PFSK-1 (cell line): Measurements from ENCODE around the gene EPB41L4A.

Experiments
- FOXP2 ChIP-seq: optimal IDR thresholded peaks from 2 replicates; pipeline ENCODE3; 2011; ENCODE audit warnings: borderline replicate concordance, control low read depth, inconsistent platforms; ENCODE audit not compliant: insufficient read depth; ENCODE audit errors: extremely low read length, extremely low read depth
- POLR2AphosphoS5 ChIP-seq: IDR thresholded peaks from 2 replicates; pipeline ENCODE4 v1.6.1; 2012; ENCODE audit warnings: low read depth, mild to moderate bottlenecking, control low read depth, low read length, moderate library complexity
- REST ChIP-seq, 2 experiments: IDR thresholded peaks; 2 replicates each; pipeline versions ENCODE4 v1.6.1 to v1.8.0; 2011 to 2012; ENCODE audit warnings: low read depth in 2 of 2, low read length in 2 of 2, control low read depth in 1 of 2, inconsistent platforms in 1 of 2, mild to moderate bottlenecking in 1 of 2, moderate library complexity in 1 of 2; ENCODE audit not compliant: insufficient read depth in 1 of 2
- SIN3A ChIP-seq: IDR thresholded peaks from 2 replicates; pipeline ENCODE4 v1.6.1; 2012; ENCODE audit warnings: mild to moderate bottlenecking, low read length, moderate library complexity, borderline replicate concordance; ENCODE audit not compliant: insufficient read depth
- TAF1 ChIP-seq: IDR thresholded peaks from 2 replicates; pipeline ENCODE4 v1.6.1; 2012; ENCODE audit warnings: low read length, control low read depth, borderline replicate concordance; ENCODE audit not compliant: insufficient read depth

Gene EPB41L4A

GRCh38 chr5:112316731-112317130 is 102.3 kb downstream of the EPB41L4A start:
- TF ChIP-seq TAF1 = no peak
- no peak for TF ChIP-seq POLR2AphosphoS5
- no peak for TF ChIP-seq REST (IDR thresholded peaks at IDR 0.05; ENCODE audit: insufficient read depth in 1 of 2, low read depth in 2 of 2, low read length in 2 of 2)
- TF ChIP-seq SIN3A = no peak
- TF ChIP-seq FOXP2 = no peak

DNA sequence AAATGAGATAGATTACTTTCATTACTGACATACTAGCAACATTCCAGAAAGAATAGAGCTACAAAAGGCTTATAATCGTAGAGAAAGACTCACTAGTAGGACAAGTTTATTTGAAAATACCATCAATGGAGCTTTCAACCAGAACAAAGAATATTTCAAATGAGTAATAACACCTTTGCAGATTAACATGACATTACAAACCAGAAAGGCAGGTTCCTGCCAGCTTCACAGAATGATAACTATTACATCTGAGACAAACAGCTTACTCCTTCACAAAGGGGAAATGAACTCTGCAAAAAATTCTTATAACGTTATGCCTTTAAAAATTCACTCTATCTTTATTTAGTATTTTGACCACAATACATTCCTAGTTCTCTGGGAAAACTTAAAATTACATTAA is 103.1 kb downstream of the EPB41L4A start:
- no peak for TF ChIP-seq FOXP2
- no peak for TF ChIP-seq SIN3A
- TF ChIP-seq POLR2AphosphoS5 = no peak
- no peak for TF ChIP-seq TAF1
- no peak for TF ChIP-seq REST (IDR thresholded peaks at IDR 0.05; ENCODE audit: insufficient read depth in 1 of 2, low read depth in 2 of 2, low read length in 2 of 2)

DNA sequence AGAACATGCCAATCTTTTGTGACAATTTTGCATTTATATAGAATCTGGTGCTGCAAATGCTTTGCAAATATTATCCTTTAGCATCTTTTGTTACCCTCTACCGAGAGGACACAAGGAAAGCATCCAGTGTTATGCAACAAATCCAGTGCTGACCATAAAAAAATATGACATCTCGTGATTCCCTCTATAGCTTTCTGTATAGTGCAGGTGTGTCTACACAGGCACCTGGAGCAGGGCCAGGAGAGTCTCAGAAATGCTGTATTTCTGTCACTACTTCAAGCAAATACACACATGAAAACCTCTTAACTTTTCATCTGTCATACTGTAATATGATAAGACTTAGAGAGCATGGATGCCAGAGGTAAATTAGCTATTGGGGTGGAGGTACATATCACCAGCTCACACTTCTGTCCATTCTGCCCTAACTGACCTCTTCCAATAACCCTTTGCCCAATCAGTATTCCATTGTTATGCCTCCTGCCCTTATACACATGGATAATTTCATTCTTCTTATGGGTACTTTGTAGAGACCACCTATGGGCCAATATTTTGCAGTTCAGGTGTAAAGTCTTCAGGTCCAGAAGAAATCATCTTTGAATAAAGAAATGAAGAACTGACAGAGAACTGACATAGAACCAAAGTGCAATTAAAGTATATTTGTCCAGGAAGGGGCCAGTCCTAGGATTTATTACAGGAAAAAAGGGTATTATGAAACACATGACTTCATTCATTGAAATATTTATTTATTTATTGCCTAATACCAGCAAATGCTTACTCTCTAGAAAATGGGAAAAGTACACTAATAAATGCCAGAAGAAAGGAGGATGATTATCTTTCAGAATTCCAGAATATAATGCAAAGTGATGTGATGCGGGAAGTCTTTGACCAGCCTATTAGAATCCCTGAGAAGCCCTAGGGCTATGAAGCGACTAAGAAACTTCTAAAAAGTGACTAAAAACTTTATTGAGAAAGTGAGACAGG is 106.5 kb downstream of the EPB41L4A start:
- no peak for TF ChIP-seq POLR2AphosphoS5
- no peak for TF ChIP-seq SIN3A
- TF ChIP-seq TAF1 = no peak
- no peak for TF ChIP-seq REST (IDR thresholded peaks at IDR 0.05; ENCODE audit: insufficient read depth in 1 of 2, low read depth in 2 of 2, low read length in 2 of 2)
- no peak for TF ChIP-seq FOXP2

DNA sequence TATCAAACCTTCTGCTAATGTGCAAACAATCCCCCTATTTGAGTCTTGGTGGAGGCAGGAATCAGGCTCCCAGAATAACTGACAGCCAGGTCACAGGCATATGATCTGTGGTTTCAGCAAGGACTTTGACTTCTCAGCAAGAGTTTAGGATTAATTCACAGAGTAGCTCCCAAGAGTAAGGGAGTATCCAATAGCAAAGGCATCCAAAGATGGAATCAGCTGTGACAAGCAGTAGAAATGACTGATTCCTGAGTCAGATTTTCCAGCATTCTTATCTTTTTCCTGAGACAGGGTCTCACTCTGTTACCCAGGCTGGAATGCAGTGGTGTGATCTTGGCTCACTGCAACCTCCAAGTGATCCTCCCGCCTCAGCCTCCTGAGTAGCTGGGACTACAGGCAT is 108.3 kb downstream of the EPB41L4A start:
- no peak for TF ChIP-seq POLR2AphosphoS5
- no peak for TF ChIP-seq FOXP2
- no peak for TF ChIP-seq TAF1
- TF ChIP-seq REST (IDR thresholded peaks at IDR 0.05; ENCODE audit: insufficient read depth in 1 of 2, low read depth in 2 of 2, low read length in 2 of 2) = no peak
- no peak for TF ChIP-seq SIN3A
